DMS153 (cell line): Measurements from ENCODE around the gene ZNF23.

Experiments
- DNase-seq: peaks from one replicate; lab custom pipeline; 2025; lab: John Stamatoyannopoulos, UW

The ZNF23 gene

GRCh38 chr16:71467810-71468209, 5.8 kb upstream of the ZNF23 start:
- no peak for DNase-seq

GRCh38 chr16:71464231-71464630, 2.2 kb upstream of the ZNF23 start:
- no peak for DNase-seq

DNA sequence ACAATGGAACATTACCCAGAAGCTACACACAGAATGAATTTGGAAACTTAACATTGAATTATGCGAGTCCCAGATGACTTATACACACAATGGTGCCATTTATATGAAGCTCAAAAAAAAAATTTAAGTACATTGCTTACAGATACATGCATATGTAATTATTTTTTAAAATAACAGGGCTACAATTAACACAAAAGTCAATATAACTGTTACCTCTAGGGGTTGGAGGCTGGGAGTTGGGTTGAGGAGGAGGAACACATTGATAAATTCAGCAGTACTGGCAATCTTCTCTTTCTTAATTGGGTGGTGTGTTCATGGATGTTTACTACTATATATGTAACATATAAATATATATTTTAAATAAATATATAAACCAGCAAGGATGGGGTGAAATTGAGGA, 1.1 kb downstream of the ZNF23 start:
- no peak for DNase-seq

DNA sequence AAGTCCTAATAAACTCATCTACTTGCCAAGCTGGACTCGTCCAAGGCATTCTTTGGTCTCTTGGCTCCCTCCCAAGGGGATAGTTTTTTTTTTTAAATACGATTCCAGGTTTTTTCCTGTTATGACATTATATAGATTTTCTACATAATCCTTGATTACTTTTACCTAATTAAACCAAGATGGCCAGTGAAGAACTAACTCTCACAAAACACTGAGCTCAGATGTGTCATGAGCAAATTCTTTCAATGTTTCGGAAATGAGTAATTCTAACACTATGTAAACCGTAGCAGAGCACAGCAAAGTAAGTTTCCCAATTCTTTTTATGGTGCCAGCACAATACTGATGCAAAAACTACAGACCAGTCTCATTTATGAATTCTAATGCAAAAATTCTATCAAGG, 1.8 kb downstream of the ZNF23 start:
- DNase-seq: no peak

DNA sequence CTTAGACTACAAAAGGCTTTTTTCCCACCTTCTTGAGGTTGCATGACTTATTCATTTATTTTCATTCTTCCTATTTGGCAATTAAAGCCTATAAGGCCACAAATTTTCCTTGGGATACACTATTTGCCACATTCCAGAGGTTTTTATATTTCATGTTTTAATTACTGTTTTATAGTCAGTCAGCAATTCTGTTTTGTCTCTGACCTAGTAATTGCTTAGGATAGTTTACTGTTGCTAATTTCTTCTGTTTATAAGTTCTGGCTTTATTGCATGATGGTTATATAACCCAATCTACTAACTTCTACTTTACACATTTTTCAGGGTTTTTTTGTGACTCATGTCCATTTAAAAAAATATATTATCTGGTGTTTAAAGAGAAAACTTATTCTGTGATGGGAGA, 2.5 kb downstream of the ZNF23 start:
- DNase-seq: no peak

DNA sequence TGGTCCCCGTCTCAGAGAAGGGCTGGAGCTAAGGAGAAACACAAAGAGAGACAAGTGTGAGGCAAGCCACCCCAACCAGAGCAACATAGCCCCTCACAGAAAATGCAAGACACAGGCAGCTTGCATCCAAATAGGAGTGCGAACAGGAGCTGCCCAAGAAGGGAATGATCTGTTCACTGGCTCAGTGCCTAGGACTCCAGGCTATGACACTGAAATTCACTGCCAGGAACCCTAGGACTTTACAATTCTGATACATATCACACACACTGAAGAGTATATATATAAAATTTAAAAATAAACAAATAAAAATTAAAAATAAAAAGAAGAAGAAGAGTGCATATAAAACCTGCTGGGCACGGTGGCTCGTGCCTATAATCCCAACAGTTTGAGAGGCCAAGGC, 5.2 kb downstream of the ZNF23 start:
- no peak for DNase-seq

GRCh38 chr16:71453036-71453435, 9.0 kb downstream of the ZNF23 start:
- DNase-seq: no peak

- no peak for DNase-seq
Measured at GRCh38 chr16:71449020-71449419, 13.0 kb downstream of the ZNF23 start.

- DNase-seq: no peak
Measured at GRCh38 chr16:71448274-71448866, 13.7 kb downstream of the ZNF23 start.

DNA sequence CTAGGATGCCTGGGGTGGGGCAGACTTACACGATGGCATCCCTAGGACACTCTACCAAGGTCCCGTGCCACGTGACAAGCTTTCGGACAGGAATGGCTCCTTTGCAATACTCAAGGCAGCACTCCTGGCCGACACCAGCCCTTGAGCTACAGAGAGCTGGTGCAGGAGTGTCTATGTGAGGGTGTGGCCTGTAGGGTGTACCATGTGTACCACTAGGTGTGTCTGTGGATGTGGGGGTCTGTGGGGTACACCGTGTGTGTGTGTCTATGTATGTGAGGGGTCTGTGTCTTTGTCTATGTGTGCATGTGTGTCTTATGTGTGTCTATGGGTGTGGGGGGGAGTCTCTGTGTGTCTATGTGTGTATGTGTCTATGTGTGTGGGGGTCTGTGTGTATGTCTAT, 18.3 kb downstream of the ZNF23 start:
- DNase-seq: no peak

GRCh38 chr16:71442051-71442440, 20.0 kb downstream of the ZNF23 start, which contains the start of gene TLE7:
Gene TLE7, minus strand, starts transcription at chr16:71442054. Its CDS starts 8,730 bp downstream, at chr16:71433324.
- no peak for DNase-seq

GRCh38 chr16:71441348-71442050, 20.5 kb downstream of the ZNF23 start:
- DNase-seq: no peak

DNA sequence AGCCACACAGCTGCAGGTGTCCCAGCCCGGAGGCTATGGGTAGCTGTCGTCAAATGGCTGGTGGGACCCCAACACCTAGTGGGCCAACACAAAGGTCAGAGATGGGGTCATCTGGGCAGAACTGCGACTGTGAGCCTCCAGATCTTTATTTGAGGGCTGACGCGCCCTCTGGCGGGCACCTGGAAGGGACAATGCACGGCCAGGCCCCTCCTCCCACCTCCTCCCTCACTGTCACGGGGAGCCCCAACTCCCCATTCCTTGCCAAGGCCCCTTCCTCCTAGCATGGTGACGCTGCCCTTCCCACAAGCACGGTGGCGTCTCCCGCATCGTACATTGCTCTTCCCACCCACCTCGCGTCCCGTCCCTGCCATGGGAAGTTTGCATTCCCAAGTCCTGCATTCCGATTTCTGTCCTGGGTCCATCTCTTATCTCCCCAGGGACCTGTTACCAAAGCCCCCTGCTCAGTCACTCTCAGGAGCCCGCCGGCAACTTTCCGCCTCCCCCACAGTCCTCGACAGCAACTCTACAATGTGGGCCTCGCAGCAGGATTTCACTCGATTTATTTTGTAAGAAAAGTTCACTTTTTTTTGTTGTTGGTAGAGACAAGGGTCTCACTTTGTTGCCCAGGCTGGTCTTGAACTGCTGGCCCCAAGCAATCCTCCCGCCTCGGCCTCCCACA, 21.2 kb downstream of the ZNF23 start:
- DNase-seq: no peak

DNA sequence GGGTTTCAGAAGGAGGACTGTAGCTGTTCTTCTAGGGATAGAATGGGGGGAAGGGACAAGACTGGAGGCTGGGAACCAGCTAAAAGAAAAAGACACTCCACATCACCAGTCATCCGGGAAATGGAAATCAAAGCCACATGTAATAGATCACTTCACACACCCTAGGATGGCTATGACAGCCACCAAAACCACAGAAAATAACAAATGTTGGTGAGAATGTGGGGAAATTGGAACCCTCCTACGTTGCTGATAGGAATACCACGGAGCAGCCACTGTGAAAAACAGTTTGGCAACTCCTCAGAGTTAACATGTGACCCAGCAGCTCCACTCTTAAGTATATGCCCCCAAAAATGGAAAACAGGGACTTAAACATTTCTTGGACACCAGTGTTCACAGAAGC, 22.5 kb downstream of the ZNF23 start:
- DNase-seq: no peak

- DNase-seq: no peak
Measured at GRCh38 chr16:71436473-71436872, 25.6 kb downstream of the ZNF23 start.

GRCh38 chr16:71432906-71433305, 29.1 kb downstream of the ZNF23 start:
- DNase-seq: no peak

DNA sequence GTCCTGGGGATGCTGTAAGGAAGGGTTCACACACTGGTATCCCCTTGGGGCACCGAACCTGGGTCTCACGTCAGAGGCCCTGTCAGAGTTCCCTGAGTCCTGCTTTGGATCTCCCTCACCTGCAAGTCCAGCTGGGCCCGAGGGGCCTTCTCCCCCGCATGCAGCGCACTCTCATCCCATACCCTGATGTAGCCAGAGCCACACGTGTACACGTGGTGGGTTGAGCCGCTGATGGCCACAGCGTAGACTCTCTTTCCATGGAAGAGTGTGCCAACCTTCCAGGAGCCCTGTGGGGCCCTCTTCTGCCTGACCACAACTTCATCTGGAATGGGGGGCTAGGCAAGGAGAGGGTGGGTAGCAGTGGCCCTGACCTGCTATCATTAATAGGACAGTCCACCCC, 30.1 kb downstream of the ZNF23 start:
- no peak for DNase-seq

DNA sequence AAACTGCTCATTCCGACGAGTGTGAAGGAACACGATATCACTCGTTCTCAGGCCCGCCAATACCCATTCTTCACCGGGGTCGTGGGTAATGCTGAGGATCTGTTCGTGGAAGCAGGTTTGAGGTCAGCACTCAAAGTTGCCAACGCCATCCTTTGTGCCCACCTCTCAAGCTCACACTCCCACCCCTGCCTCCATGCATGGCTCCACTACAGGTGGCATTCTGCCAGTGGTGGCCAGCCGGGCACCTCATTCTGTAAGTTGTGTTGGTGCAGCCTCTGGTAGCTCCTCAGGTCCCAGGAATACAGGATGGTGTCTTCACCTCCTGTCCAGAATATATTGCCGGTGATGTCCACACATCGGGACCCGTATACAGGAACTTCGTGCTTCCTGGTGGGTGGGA, 30.9 kb downstream of the ZNF23 start:
- DNase-seq: no peak

- DNase-seq: no peak
Measured at GRCh38 chr16:71430744-71431143, 31.3 kb downstream of the ZNF23 start.

DNA sequence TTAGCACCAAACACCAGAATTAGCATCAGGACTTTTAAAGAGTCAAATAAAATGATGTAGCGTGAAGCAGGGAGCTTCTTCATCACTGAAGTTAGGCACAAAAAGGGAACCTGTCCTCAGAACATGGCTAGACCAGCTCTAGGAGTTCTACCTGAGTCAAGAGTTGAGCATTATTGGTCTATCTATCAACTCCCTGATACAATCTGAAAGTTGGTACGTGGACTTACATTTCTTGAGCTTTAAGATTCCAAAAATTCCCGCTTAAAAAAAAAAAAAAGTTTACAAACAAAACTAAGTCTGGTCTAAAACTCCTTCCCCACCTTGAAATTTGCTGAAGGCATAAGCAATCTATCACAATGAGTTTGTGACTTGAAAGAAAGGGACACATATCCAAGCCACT, 32.5 kb downstream of the ZNF23 start:
- DNase-seq: no peak

DNA sequence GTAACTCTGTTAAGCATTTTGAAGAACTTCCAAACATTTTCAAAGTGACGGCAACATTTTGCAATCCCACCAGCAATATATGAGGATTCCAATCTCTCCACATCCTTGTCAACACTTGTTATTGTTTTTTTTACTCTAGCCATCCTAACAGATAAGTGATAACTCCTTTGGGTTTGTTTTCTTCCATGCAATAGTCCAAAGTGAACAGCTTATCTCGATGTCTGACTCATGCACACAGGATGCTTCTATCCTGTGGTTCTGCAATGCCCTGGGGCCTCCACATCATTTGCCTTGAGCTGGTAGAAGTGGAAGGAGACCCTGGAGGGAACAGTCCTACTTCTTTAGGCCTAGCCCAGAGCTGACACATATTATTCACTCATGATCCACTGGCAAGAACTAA, 33.2 kb downstream of the ZNF23 start:
- no peak for DNase-seq

GRCh38 chr16:71428385-71428784, 33.7 kb downstream of the ZNF23 start:
- no peak for DNase-seq

- DNase-seq: no peak
Measured at GRCh38 chr16:71426880-71427615, 35.0 kb downstream of the ZNF23 start.
